ENCODE data around the gene PAK1. TPM values are rescaled to one million over a fixed set of nuclear protein-coding genes. Genes with fewer than 3 reads are reported as not detected.

Gene PAK1
- total and polyA plus RNA-seq, 2 donors (not counting 1 experiment from before 2014, with no cell fraction given), result 34.6 to 37.7 TPM

GRCh38 chr11:77440678-77441077, 33.2 kb downstream of the PAK1 start:
- no peaks in the 10 kb centered on the region for H3K36me3 ChIP-seq (ENCODE audit: control insufficient read depth, insufficient read depth, low read length)
- H3K4me2 ChIP-seq (ENCODE audit: extremely low read depth, insufficient read depth, low read length), result no peak overlapping the region
- no peaks in the 10 kb centered on the region for H4K20me1 ChIP-seq (ENCODE audit: control insufficient read depth, extremely low read depth, insufficient read depth, low read length)
- no peak overlapping the region for H3K4me3 ChIP-seq (replicated peaks in 1 of 4; ENCODE audit: control extremely low read depth in 1 of 4, insufficient read depth in 1 of 4, low read depth in 3 of 4, low read length in 4 of 4)
- H3K27ac ChIP-seq (ENCODE audit: insufficient read depth, low read length), result no peak overlapping the region
- no peaks in the 10 kb centered on the region for H3K9me3 ChIP-seq (ENCODE audit: control insufficient read depth, insufficient read depth, low read depth, low read length)
- no peak for DNase-seq (ENCODE audit: low read depth in 2 of 2)
- no peaks in the 10 kb centered on the region for H3K4me1 ChIP-seq (ENCODE audit: control insufficient read depth, extremely low read depth, insufficient read depth, low read length)
- H3K27me3 ChIP-seq (ENCODE audit: control insufficient read depth, insufficient read depth, low read length), result no peaks in the 10 kb centered on the region
- H2AFZ ChIP-seq (ENCODE audit: low read length), result no peak overlapping the region
- no peaks in the 10 kb centered on the region for H3K79me2 ChIP-seq (ENCODE audit: control insufficient read depth, insufficient read depth, low read length)
- H3K9ac ChIP-seq (ENCODE audit: insufficient read depth, low read length), result no peak overlapping the region
- TF ChIP-seq CTCF (conservative IDR thresholded peaks at IDR 0.05 in 1 of 2, IDR thresholded peaks at IDR 0.05 in 1 of 2; ENCODE audit: low read depth in 1 of 2, low read length in 2 of 2) (no peak), EZH2 (IDR thresholded peaks at IDR 0.05; ENCODE audit: low read length, missing control alignments) (no peak)

- Histone ChIP-seq H2AFZ (ENCODE audit: low read length) (no peak overlapping the region), H3K9ac (ENCODE audit: insufficient read depth, low read length) (no peak overlapping the region), H3K4me3 (replicated peaks in 1 of 4; ENCODE audit: control extremely low read depth in 1 of 4, insufficient read depth in 1 of 4, low read depth in 3 of 4, low read length in 4 of 4) (no peak overlapping the region), H3K9me3 (ENCODE audit: control insufficient read depth, insufficient read depth, low read depth, low read length) (no peaks in the 10 kb centered on the region), H4K20me1 (ENCODE audit: control insufficient read depth, extremely low read depth, insufficient read depth, low read length) (no peaks in the 10 kb centered on the region), H3K79me2 (ENCODE audit: control insufficient read depth, insufficient read depth, low read length) (no peaks in the 10 kb centered on the region), H3K27me3 (ENCODE audit: control insufficient read depth, insufficient read depth, low read length) (no peaks in the 10 kb centered on the region), H3K27ac (ENCODE audit: insufficient read depth, low read length) (no peak overlapping the region), H3K4me2 (ENCODE audit: extremely low read depth, insufficient read depth, low read length) (no peak overlapping the region), H3K36me3 (ENCODE audit: control insufficient read depth, insufficient read depth, low read length) (no peaks in the 10 kb centered on the region), H3K4me1 (ENCODE audit: control insufficient read depth, extremely low read depth, insufficient read depth, low read length) (no peaks in the 10 kb centered on the region)
- DNase-seq (ENCODE audit: low read depth in 2 of 2), result no peak
- TF ChIP-seq EZH2 (IDR thresholded peaks at IDR 0.05; ENCODE audit: low read length, missing control alignments) (no peak), CTCF (conservative IDR thresholded peaks at IDR 0.05 in 1 of 2, IDR thresholded peaks at IDR 0.05 in 1 of 2; ENCODE audit: low read depth in 1 of 2, low read length in 2 of 2) (no peak)
These were observed 35.4 kb downstream of the PAK1 start for GRCh38 chr11:77438487-77438886.

- DNase-seq (ENCODE audit: low read depth in 2 of 2), result no peak
- Histone ChIP-seq H3K9ac (ENCODE audit: insufficient read depth, low read length) (no peak overlapping the region), H3K27me3 (ENCODE audit: control insufficient read depth, insufficient read depth, low read length) (no peaks in the 10 kb centered on the region), H3K9me3 (ENCODE audit: control insufficient read depth, insufficient read depth, low read depth, low read length) (no peaks in the 10 kb centered on the region), H3K4me3 (replicated peaks in 1 of 4; ENCODE audit: control extremely low read depth in 1 of 4, insufficient read depth in 1 of 4, low read depth in 3 of 4, low read length in 4 of 4) (no peak overlapping the region), H3K4me2 (ENCODE audit: extremely low read depth, insufficient read depth, low read length) (no peak overlapping the region), H3K4me1 (ENCODE audit: control insufficient read depth, extremely low read depth, insufficient read depth, low read length) (no peaks in the 10 kb centered on the region), H3K36me3 (ENCODE audit: control insufficient read depth, insufficient read depth, low read length) (no peaks in the 10 kb centered on the region), H3K79me2 (ENCODE audit: control insufficient read depth, insufficient read depth, low read length) (no peaks in the 10 kb centered on the region), H2AFZ (ENCODE audit: low read length) (no peak overlapping the region), H3K27ac (ENCODE audit: insufficient read depth, low read length) (no peak overlapping the region), H4K20me1 (ENCODE audit: control insufficient read depth, extremely low read depth, insufficient read depth, low read length) (no peaks in the 10 kb centered on the region)
- TF ChIP-seq EZH2 (IDR thresholded peaks at IDR 0.05; ENCODE audit: low read length, missing control alignments) (no peak), CTCF (conservative IDR thresholded peaks at IDR 0.05 in 1 of 2, IDR thresholded peaks at IDR 0.05 in 1 of 2; ENCODE audit: low read depth in 1 of 2, low read length in 2 of 2) (no peak)
These were observed 36.9 kb downstream of the PAK1 start for GRCh38 chr11:77436969-77437368.
